ENCODE measurements around the gene SLC26A2. TPM values are rescaled to one million over a fixed set of nuclear protein-coding genes. Genes with fewer than 3 reads are reported as not detected.

The SLC26A2 gene
- total and polyA plus RNA-seq, 2 experiments from 2014 or later, result 3.5 to 11.5 TPM

GRCh38 chr5:149936700-149937091 lies 23.9 kb upstream of the SLC26A2 start:
- Mint-ChIP-seq H3K27ac (no peak overlapping the region), H3K27me3 (ENCODE audit: insufficient read depth, low read depth, poor library complexity) (peaks cover 6% of the 10 kb centered on the region), H3K9me3 (no peaks in the 10 kb centered on the region), H3K4me1 (peaks cover 9% of the 10 kb centered on the region; the same call in 2 of the 3 replicates), H3K4me3 (no peak overlapping the region), H3K36me3 (ENCODE audit: low read depth) (no peaks in the 10 kb centered on the region)
- Histone ChIP-seq H2AFZ (no peak overlapping the region), H3K4me1 (ENCODE audit: insufficient read depth) (0 out of 2 replicates have a peak, but pooled peaks cover 5% of the 10 kb centered on the region), H3K9me2 (ENCODE audit: insufficient read depth) (no peaks in the 10 kb centered on the region), H3K4me3 (no peak overlapping the region), H3K79me2 (replicated peaks; ENCODE audit: insufficient read depth) (no peaks in the 10 kb centered on the region), H3K27me3 (ENCODE audit: insufficient read depth) (no peaks in the 10 kb centered on the region), H3K27ac (ENCODE audit: low read depth) (no peak overlapping the region), H3K36me3 (ENCODE audit: insufficient read depth) (no peaks in the 10 kb centered on the region), H4K20me1 (replicated peaks; ENCODE audit: insufficient read depth) (no peaks in the 10 kb centered on the region), H3K4me2 (no peak overlapping the region), H3F3A (replicated peaks; ENCODE audit: low read depth) (no peaks in the 10 kb centered on the region)
- no peak for ATAC-seq
- TF ChIP-seq ZNF462 (CRISPR knock-in tag; IDR thresholded peaks at IDR 0.05), result no peak
- no peak for TF ChIP-seq NANOG (IDR thresholded peaks at IDR 0.05; ENCODE audit: borderline replicate concordance)
- TF ChIP-seq ZNF114 (CRISPR knock-in tag; IDR thresholded peaks at IDR 0.05), result no peak
- no peak for TF ChIP-seq STAT1 (IDR thresholded peaks at IDR 0.05; ENCODE audit: unreplicated experiment)
- no peak for DNase-seq (ENCODE audit: low spot score)

GRCh38 chr5:149937610-149938009 lies 22.9 kb upstream of the SLC26A2 start:
- Histone ChIP-seq H3F3A (replicated peaks; ENCODE audit: low read depth) (no peaks in the 10 kb centered on the region), H4K20me1 (replicated peaks; ENCODE audit: insufficient read depth) (no peaks in the 10 kb centered on the region), H3K27me3 (ENCODE audit: insufficient read depth) (no peaks in the 10 kb centered on the region), H3K27ac (ENCODE audit: low read depth) (no peak overlapping the region), H2AFZ (no peak overlapping the region), H3K36me3 (ENCODE audit: insufficient read depth) (no peaks in the 10 kb centered on the region), H3K9me2 (ENCODE audit: insufficient read depth) (no peaks in the 10 kb centered on the region), H3K79me2 (replicated peaks; ENCODE audit: insufficient read depth) (no peaks in the 10 kb centered on the region), H3K4me2 (no peak overlapping the region), H3K4me3 (no peak overlapping the region), H3K4me1 (ENCODE audit: insufficient read depth) (0 out of 2 replicates have a peak, but pooled peaks cover 5% of the 10 kb centered on the region)
- Mint-ChIP-seq H3K4me1 (peaks cover 9% of the 10 kb centered on the region; the same call in 2 of the 3 replicates), H3K36me3 (ENCODE audit: low read depth) (no peaks in the 10 kb centered on the region), H3K4me3 (no peak overlapping the region), H3K27ac (no peak overlapping the region), H3K27me3 (ENCODE audit: insufficient read depth, low read depth, poor library complexity) (peaks cover 6% of the 10 kb centered on the region), H3K9me3 (no peaks in the 10 kb centered on the region)
- ATAC-seq (no peak), DNase-seq (ENCODE audit: low spot score) (no peak)
- no peak for TF ChIP-seq NANOG (IDR thresholded peaks at IDR 0.05; ENCODE audit: borderline replicate concordance)
- no peak for TF ChIP-seq ZNF114 (CRISPR knock-in tag; IDR thresholded peaks at IDR 0.05)
- no peak for TF ChIP-seq REST (IDR thresholded peaks at IDR 0.05; ENCODE audit: unreplicated experiment)
- TF ChIP-seq POLR2AphosphoS5 (IDR thresholded peaks at IDR 0.05; ENCODE audit: low read depth), result no peak
- no peak for TF ChIP-seq EZH2 (IDR thresholded peaks at IDR 0.05; ENCODE audit: low read depth, unreplicated experiment)
- TF ChIP-seq CREB1 (CRISPR knock-in tag; IDR thresholded peaks at IDR 0.05; ENCODE audit: low read depth), result no peak

Measured in GM23338 (cell line).